GM18517 (cell line): ENCODE measurements around the gene SIAH1.
"Not testable (repeated sequence)": the region's sequence is repeated elsewhere in the genome, so short reads cannot be mapped to it uniquely, and the experiment has no call there.

Experiments used
- ATAC-seq: cut with Tn5 transposase; IDR thresholded peaks from one replicate; pipeline ENCODE4 v1.9.1; 2021; ENCODE audit warnings: mild to moderate bottlenecking, moderate library complexity; ENCODE audit not compliant: unreplicated experiment

Gene SIAH1

GRCh38 chr16:48393485-48394354 lies 8.5 kb upstream of the SIAH1 start:
- no peak for ATAC-seq

GRCh38 chr16:48392407-48392806 lies 7.2 kb upstream of the SIAH1 start:
- no peak for ATAC-seq

DNA sequence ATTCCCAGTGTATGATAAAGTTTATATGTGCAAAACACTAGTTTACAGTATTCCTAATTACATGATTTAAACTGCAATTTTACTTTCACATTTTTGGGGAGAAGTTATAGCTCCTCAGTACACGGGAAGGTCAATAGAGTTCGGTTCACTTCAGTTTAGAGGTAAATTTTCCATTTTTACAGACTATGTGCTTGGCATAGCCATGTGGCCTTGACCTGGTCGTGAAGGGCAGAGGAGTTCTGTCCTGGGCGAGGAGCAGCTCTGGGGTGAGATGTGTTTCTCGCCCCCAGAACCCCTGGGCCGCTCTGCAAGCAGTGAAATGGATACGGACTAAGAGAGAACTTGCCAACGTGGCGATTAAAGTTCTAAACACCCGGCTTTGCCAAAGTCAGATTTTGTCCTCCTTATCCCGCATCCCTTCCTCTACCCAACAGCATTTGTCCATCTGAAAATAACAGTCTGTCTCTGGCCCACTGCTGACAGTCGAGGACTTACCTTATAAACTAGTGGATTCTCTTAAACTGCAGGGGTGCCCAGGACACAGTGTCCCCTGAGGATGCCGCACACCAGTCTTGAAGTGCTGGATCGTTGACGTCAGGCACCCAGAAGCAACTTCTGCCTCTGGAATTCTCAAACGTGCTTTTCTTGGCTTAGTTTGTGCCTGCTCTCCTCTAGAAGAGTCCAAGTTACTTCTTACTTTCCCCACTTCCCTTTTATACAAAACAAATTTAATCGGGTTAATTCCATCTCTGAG lies 1.5 kb upstream of the SIAH1 start:
- ATAC-seq = no peak

GRCh38 chr16:48384520-48385252 lies 527 bp downstream of the SIAH1 start:
- peak; percentile 47 for ATAC-seq

GRCh38 chr16:48383877-48384519 lies 1.2 kb downstream of the SIAH1 start:
- ATAC-seq = no peak

GRCh38 chr16:48383009-48383876 lies 2.0 kb downstream of the SIAH1 start:
- ATAC-seq = no peak

GRCh38 chr16:48382131-48382530 lies 3.1 kb downstream of the SIAH1 start:
- ATAC-seq = no peak

DNA sequence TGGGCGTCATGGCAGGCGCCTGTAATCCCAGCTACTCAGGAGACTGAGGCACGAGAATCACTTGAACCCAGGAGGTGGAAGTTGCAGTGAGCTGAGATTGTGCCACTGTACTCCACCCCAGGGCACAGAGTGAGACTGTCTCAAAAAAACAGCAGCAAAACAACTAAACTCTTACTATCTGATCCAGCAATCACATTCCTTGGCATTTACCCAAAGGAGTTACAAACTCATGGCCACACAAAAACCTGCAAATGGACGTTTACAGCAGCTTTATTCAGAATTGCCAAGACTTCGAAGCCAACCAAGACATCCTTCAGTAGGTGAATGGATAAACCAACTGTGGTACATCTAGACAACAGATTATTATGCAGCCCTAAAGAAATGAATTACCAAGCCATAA lies 4.0 kb downstream of the SIAH1 start:
- ATAC-seq = no peak

DNA sequence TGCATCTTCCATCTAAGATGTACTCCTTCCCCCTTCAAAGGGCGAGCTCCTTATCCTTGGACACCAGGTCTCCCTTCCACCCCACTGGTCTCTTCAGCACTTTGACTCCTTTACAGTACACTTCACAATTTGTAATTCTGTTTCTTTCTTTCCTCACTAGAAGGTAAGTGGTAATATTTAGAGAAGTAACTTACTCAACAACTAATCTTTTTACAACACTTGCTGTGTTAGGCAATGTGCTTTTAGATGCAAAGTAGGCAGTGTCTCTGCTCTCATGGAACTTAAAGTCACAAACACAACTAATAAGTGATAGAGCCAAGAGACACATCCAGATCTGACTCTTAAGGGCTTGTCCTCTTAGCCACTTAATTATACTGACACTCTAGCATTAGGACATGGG lies 6.4 kb downstream of the SIAH1 start:
- ATAC-seq = no peak

- ATAC-seq = no peak
Measured at GRCh38 chr16:48378276-48378675, 6.9 kb downstream of the SIAH1 start.

- not testable (repeated sequence) for ATAC-seq
Measured at GRCh38 chr16:48377301-48377700, 7.9 kb downstream of the SIAH1 start.

- no peak for ATAC-seq
Measured at GRCh38 chr16:48374255-48374654, 11.0 kb downstream of the SIAH1 start.

GRCh38 chr16:48373258-48374029 lies 11.8 kb downstream of the SIAH1 start:
- ATAC-seq = no peak

- ATAC-seq = no peak
Measured at GRCh38 chr16:48372744-48373143, 12.5 kb downstream of the SIAH1 start.

DNA sequence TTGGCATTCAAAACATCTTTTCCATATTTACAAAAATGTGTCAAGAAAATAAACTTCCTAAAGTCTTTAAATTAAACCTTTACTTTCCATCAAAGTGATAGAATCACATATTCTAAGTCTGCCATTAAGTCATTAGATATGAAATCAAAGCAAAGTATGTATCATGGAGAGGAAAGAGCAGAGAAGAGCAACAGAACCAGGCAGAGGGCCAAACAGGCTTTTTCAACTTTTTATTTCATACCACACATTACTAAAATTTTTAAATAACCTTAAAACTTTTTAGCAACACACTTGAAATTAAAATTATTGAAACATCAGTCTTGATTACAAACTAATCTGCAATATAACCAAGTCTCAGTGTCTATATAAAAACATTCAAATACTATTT lies 13.8 kb downstream of the SIAH1 start:
- ATAC-seq = no peak

GRCh38 chr16:48370668-48371392 lies 14.4 kb downstream of the SIAH1 start:
- not testable (repeated sequence) for ATAC-seq

DNA sequence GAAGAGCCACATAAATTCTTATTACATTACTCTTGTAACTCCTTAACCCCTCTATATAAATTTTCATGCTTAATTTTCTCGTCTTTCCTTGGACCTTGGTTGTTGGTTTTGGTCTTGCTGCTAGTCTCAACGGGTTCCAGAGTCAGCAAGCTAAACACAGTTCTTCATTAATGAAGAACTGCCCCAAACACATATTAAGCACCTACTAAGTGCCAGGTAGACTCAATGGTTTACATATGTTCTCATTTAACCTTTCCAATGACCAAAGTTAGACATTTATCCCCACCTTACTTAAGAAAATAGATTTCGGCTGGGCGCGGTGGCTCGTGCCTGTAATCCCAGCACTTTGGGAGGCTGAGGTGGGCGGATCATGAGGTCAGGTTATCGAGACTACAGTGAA lies 15.0 kb downstream of the SIAH1 start:
- ATAC-seq = no peak

DNA sequence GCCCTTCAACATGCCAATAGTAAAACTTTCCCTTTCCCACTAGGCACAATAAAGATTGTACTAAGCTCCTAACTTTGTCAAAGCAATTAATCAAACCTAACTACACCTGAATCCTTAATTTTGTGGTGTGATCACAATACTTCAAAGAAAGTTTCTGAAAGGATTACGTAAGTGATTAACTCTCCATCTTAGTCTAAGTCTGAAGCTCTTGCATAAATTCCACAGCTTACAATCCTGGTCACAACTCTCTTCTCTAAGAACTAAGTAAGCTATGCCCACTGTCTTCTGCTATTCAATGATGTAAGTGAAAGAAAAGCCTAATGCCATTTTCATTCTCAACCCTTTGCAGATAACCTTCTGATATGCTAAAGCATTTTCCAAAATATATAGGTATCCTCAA lies 15.4 kb downstream of the SIAH1 start:
- no peak for ATAC-seq
